SK-N-MC (cell line): ENCODE measurements around the gene SMYD3.

Experiments used
- EZH2 ChIP-seq: fragments of 200-600 bp; sonication (generic); IDR thresholded peaks from one replicate; pipeline ENCODE4 v1.6.1; 2017; ENCODE audit warnings: antibody characterized with exemption
- POLR2AphosphoS5 ChIP-seq: IDR thresholded peaks from 2 replicates; pipeline ENCODE4 v1.6.1; 2012; ENCODE audit warnings: mild to moderate bottlenecking, low read depth, low read length, borderline replicate concordance

DNA sequence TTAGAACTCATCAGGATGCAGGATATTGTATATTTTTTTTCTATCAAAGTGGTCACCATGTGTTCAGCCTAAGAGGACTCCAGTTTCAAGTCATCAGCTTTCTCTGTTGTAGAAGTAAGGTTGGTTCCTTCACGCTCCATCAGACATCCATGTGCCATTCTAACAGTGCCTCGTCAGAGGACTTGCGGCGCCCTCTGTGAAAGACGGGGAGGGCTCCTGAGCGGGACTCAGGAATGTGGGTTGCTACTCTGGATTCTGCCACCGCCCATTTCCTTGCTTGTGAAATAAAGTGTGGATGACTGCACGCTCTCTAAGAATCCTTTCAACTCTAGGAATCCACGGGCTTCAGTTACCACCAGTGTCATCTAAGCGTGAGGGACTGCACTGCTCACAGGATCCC, 758.8 kb downstream of the SMYD3 start:
- TF ChIP-seq POLR2AphosphoS5, result no peak
- TF ChIP-seq EZH2, result no peak
